Measurements from ENCODE around the gene RARA.

RARA gene

DNA sequence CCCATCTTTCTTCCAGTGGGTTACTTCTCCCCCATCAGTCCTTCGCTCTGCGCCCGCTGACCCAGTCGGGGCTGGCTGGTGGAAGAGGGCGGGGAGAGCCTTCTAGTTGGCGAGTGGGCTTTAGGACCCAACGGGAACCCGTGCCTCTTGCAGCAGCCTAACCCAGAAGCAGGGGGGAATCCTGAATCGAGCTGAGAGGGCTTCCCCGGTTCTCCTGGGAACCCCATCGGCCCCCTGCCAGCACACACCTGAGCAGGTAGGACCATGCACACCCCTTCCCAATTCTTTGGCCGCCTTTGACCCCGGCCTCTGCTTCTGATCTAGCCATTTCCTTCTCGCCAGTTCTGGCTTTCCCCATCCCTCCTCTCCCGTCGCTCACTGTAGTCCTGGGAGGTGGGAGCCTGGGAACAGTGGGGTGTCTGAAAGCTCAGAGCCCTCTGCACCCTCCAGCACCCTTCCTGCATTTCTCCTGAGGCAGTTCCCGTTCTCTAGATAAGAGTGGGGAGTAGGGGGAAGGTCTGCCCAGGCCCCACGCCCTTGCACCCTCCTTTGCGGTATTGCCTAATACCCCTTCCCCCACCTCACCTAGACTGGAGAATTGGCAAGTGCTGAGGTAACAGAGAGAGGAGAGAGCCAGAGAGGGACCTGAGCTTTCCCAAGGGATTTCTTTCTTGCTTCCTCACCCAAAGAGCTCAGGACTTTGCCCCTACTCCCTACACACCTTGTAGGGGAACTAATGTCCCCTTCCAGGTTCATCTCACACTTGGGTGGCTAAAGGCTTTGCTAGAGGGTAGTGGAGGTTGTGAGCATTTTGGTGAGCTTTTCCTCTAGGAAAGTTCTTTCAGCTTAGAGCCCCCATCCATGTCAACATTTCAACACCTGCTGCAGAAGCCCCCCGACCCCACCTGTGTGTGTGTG, at the start of gene RARA:
TSS of gene RARA (plus strand) at position 150 of the 918 bp plus-strand sequence. CDS start 22,039 bp downstream, outside the sequence.
- DNase-seq (ENCODE audit: low spot score), result peak; percentile 49

- DNase-seq (ENCODE audit: low spot score), result no peak
Observed at GRCh38 chr17:40259505-40259904, 49.5 kb upstream of the RARA start.

GRCh38 chr17:40260528-40260927, 48.5 kb upstream of the RARA start:
- no peak for DNase-seq (ENCODE audit: low spot score)

DNA sequence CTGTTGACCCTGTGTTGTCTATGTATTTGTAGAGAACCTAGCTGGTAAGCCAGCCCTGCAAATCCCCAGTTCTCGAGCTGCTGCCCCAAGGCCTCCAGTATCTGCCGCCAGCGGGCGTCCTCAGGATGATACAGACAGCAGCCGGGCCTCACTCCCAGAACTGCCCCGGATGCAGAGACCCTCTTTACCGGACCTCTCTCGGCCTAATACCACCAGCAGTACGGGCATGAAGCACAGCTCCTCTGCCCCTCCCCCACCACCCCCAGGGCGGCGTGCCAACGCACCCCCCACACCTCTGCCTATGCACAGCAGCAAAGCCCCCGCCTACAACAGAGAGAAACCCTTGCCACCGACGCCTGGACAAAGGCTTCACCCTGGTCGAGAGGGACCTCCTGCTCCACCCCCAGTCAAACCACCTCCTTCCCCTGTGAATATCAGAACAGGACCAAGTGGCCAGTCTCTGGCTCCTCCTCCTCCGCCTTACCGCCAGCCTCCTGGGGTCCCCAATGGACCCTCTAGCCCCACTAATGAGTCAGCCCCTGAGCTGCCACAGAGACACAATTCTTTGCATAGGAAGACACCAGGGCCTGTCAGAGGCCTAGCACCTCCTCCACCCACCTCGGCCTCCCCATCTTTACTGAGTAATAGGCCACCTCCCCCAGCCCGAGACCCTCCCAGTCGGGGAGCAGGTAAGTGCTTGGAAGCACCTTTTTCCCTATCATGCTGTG, 44.4 kb upstream of the RARA start:
- DNase-seq (ENCODE audit: low spot score), result no peak

- no peak for DNase-seq (ENCODE audit: low spot score)
Observed at GRCh38 chr17:40265337-40265736, 43.6 kb upstream of the RARA start.

- no peak for DNase-seq (ENCODE audit: low spot score)
Observed at GRCh38 chr17:40266882-40267281, 42.1 kb upstream of the RARA start.

GRCh38 chr17:40268141-40268712, 40.8 kb upstream of the RARA start:
- no peak for DNase-seq (ENCODE audit: low spot score)

GRCh38 chr17:40278414-40278813, 30.6 kb upstream of the RARA start:
- no peak for DNase-seq (ENCODE audit: low spot score)

DNA sequence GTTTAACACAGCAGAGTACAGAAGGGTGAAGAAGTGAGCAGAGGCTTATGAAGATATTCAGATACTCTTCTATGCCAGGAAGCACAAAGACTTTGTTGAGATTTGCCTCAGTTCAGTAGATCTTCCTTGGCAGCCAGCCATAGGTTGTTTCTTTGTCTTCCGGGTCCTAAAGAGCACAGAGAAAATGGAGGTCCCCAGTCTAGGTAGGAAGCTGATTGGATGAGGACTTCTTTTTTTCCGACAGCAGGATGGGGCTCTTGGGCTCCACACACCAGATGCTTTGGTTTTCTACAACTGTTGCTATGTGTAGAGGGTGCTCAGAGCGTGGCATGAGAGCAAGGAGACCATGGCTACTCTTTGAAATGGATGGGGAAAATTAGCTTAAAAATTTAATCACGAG, 29.6 kb upstream of the RARA start:
- no peak for DNase-seq (ENCODE audit: low spot score)

DNA sequence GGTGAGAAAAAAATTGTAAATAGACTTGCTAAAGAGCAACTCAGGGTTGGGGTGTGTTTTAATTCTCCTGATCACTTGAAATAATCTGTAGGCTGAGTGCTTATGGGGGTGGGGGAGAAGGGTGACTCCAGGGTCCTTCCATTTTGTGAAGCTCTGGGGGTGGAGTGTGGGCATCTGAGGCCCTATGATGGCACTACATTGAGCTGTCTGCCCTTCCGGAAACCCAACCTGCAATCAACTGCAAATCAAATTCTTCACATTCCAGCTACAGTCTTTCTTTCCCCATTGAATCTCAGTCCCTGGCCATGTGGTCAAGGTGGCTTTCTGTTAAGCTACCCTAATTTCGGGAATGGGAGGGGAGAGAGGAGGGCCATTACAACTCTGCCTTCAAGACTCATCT, 27.3 kb upstream of the RARA start:
- no peak for DNase-seq (ENCODE audit: low spot score)

- DNase-seq (ENCODE audit: low spot score), result no peak
Observed at GRCh38 chr17:40283662-40284061, 25.3 kb upstream of the RARA start.

DNA sequence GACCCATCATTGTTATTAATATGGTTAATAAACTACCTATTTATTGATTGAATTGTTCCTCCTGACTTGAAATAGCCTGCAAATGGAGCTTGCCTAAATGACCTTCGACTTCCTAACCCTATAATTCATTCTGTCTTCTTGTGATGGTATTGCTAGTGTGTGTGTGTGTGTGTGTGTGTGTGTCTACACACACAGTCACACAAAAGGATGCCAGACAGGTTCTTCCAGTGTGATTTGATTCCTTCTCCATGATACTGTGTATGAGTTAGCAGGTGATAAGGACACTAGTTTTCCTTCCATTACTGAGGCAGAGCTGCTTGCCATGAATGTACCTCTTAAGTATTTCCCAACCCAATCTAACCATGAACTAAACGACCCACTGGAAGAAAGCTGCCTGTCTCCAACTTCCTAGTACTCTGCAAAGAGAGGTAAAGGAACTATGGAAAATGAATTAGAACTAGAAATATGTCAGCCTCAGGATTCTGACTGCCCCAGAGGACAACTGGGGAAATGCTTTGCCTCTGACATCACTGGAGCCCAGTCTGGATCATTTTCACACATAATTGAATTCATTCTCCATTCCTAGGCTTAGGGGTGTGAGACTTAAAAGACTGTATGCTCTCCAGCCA, 24.8 kb upstream of the RARA start:
- no peak for DNase-seq (ENCODE audit: low spot score)

DNA sequence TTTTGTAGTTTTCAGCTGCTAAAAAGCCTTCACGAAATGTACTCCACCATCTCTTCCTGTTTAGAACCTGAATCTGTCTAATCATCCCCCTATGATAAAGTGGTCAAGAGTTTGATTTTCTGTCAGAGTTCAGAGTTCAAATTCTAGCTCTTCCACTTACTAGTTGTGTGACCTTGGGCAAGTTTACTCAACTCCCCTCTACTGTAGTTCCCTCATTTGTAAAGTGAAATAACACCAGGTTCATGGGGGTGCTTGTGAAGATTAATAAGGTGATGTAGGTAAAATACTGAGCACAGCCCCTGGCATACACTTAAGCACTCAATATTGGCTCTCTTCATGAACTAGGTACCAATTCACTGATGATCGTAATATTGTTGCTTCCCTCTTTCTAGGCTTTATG, 22.5 kb upstream of the RARA start:
- no peak for DNase-seq (ENCODE audit: low spot score)

GRCh38 chr17:40287159-40287493, 21.9 kb upstream of the RARA start:
- DNase-seq (ENCODE audit: low spot score), result no peak

DNA sequence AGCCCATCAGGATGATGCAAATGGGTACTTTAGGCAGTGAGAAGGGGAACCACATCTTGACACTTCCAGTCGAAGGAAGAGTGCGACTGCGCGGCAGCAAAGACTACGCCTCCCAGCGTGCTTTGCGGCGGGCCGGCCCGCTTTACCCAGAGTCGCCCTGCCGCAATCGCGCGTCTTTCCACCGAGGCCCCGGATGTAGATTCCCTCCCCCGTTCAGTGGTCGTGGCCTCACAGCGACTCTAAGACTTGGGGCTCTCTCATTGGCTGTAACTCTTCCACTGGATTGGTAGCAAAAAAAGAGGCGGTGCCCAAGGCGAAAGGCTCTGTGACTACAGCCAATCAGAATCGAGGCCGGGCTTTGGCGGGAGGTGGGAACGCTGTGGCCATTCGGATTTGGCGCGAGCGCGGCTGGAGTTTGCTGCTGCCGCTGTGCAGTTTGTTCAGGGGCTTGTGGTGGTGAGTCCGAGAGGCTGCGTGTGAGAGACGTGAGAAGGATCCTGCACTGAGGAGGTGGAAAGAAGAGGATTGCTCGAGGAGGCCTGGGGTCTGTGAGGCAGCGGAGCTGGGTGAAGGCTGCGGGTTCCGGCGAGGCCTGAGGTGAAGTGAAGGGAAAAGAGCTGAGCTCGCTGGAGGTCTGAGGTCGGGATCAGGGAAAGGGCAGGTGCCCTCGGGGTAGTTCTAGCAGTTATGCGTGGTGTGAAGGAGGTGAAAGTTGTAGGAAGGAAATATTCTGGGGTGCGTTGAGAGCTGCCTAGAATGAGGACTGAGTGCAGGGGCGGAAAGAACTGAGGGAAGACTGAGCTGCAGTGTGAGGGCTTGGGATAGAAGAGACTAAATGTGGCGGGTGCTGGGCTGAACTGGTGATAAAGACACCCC, 21.2 kb upstream of the RARA start, which contains the start of gene CDC6:
TSS of gene CDC6 (plus strand) at position 386 of the 876 bp plus-strand sequence. CDS start 1,542 bp downstream, outside the sequence.
- peak; percentile 100 for DNase-seq (ENCODE audit: low spot score)

GRCh38 chr17:40290629-40291280, 18.2 kb upstream of the RARA start:
- DNase-seq (ENCODE audit: low spot score), result peak; percentile 46

DNA sequence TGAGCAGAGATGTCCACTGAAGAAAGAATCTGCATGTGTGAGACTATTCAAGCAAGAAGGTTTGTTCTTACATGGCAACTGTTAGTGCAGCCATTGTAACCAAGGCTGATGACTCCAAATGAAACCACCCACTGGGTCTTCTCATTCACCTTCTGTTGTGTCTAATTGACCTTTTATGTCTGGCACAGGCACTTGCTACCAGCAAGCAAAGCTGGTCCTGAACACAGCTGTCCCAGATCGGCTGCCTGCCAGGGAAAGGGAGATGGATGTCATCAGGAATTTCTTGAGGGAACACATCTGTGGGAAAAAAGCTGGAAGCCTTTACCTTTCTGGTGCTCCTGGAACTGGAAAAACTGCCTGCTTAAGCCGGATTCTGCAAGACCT, 17.7 kb upstream of the RARA start:
- no peak for DNase-seq (ENCODE audit: low spot score)

GRCh38 chr17:40293363-40293762, 15.6 kb upstream of the RARA start:
- no peak for DNase-seq (ENCODE audit: low spot score)

DNA sequence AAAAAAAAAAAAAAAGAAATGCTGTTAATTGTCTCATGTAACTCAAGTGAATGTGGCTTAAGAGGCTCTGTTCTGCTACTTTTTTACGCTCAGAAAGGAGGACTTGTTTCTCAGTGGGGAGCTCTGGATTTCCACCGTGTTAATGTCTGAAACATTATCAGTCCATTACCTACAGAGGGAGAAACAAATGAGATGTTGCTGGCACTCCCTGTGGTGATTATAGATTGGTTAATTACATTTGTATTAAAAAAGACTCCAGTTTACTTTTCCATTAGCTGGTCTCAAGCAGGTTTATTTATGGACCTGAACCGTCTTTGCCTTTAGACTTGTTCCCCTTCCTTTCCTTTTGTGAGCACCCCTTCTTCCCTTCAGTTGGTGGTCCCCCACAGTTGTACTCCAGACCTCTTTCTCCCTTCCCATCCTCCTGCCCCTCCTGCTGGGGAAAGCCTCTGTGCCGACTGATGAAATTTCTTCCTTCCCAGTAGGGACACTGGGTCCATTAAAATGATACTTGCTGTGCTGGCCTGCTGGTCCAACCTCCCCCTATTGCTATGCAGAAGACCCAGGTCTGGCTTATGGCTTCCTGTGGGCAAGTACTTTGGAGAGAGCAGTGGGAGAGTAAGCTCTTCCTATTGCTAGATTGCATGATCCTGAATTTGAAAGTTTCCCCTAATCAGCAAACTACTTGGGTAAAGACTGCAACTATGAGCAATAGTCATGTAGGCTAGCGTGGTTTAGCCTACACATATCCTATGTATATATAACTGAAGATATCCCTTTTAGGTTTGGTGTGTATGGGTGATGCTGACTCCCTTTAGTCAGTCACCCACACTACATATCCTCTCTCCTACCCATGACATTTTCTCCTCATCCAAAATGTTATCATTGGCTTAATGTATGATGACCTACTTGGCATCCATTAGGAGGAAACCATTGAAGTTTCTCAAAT, 13.2 kb upstream of the RARA start:
- no peak for DNase-seq (ENCODE audit: low spot score)

- DNase-seq (ENCODE audit: low spot score), result no peak
Observed at GRCh38 chr17:40297511-40297910, 11.5 kb upstream of the RARA start.
